ENCODE measurements around the gene SYNDIG1L.

- TF ChIP-seq CTCF (IDR thresholded peaks at IDR 0.05; ENCODE audit: low read depth, low read length, missing input control) (no peak), ATF3 (IDR thresholded peaks at IDR 0.05) (no peak), JUND (IDR thresholded peaks at IDR 0.05) (no peak), RXRA (IDR thresholded peaks at IDR 0.05) (no peak), GABPA (IDR thresholded peaks at IDR 0.05 in 1 of 2, conservative IDR thresholded peaks at IDR 0.05 in 1 of 2) (no peak), YY1 (IDR thresholded peaks at IDR 0.05) (no peak), RAD21 (IDR thresholded peaks at IDR 0.05) (no peak), ZBTB33 (IDR thresholded peaks at IDR 0.05) (no peak), REST (IDR thresholded peaks at IDR 0.05) (no peak), MAX (IDR thresholded peaks at IDR 0.05) (no peak), SP1 (IDR thresholded peaks at IDR 0.05) (no peak)
Observed at GRCh38 chr14:74392616-74393570, 33.1 kb downstream of the SYNDIG1L start.
